Upper lobe of right lung (tissue), 1 donor: Measurements from ENCODE around the gene ANKRD13B. TPM values are rescaled to one million over a fixed set of nuclear protein-coding genes. Genes with fewer than 3 reads are reported as not detected.
A peak's percentile ranks its signal among the peaks of the same experiment; 100 is the strongest.

Experiments used
- ATAC-seq: fragments of 200-7000 bp; cut with Tn5 transposase; one replicate; pipeline ENCODE4 v1.9.1; 2020; ENCODE audit warnings: mild to moderate bottlenecking, moderate library complexity
- DNase-seq: peaks from one replicate; pipeline ENCODE4 v3.0.0-alpha.2; 2020
- H3K27ac ChIP-seq: fragments of 200-600 bp; one replicate; pipeline ENCODE4 v1.8.0; 2022
- H3K27me3 ChIP-seq: fragments of 200-600 bp; one replicate; pipeline ENCODE4 v1.8.0; 2022; ENCODE audit warnings: mild to moderate bottlenecking
- H3K36me3 ChIP-seq: fragments of 200-600 bp; one replicate; pipeline ENCODE4 v1.8.0; 2022
- H3K4me1 ChIP-seq: fragments of 200-600 bp; one replicate; pipeline ENCODE4 v1.8.0; 2022
- H3K4me3 ChIP-seq: fragments of 200-600 bp; one replicate; pipeline ENCODE4 v1.8.0; 2022; ENCODE audit warnings: mild to moderate bottlenecking
- H3K9me3 ChIP-seq: fragments of 200-600 bp; one replicate; pipeline ENCODE4 v1.8.0; 2022
- CTCF ChIP-seq: fragments of 200-600 bp; IDR thresholded peaks from one replicate; pipeline ENCODE4 v1.8.0; 2022; ENCODE audit warnings: antibody characterized with exemption
- intact Hi-C: fragments of 100-400 bp; cut with DNase I; formaldehyde crosslinking; loops from one replicate; pipeline ENCODE4 v1.11.0; 2022
- total RNA-seq: library from RNA; stranded (reverse); fragmentation: NEBNext Ultra II Directional; extraction: Animal tissue kit (Norgen Biotek cat#: 25700); gene quantifications from one replicate; pipeline ENCODE4 v1.2.1, GENCODE V29; 2021
- donor health status: DM: no; HTN: yes; CAD: no; lungs with severe emphysema.

The ANKRD13B gene
- total RNA-seq, 1 donor from 2014 or later = 6.8 TPM

- no peak for ATAC-seq
- TF ChIP-seq CTCF = no peak
- DNase-seq = no peak
- H3K4me1 ChIP-seq = peaks cover 5% of the 10 kb centered on the region
- peaks cover 69% of the 10 kb centered on the region for H3K36me3 ChIP-seq
- no peaks in the 10 kb centered on the region for H3K27me3 ChIP-seq
- H3K9me3 ChIP-seq = no peaks in the 10 kb centered on the region
- no peak overlapping the region for H3K27ac ChIP-seq
- H3K4me3 ChIP-seq = no peak overlapping the region
- intact Hi-C loops = no loop called here
These were observed 14.1 kb upstream of the ANKRD13B start for GRCh38 chr17:29578626-29579485.

DNA sequence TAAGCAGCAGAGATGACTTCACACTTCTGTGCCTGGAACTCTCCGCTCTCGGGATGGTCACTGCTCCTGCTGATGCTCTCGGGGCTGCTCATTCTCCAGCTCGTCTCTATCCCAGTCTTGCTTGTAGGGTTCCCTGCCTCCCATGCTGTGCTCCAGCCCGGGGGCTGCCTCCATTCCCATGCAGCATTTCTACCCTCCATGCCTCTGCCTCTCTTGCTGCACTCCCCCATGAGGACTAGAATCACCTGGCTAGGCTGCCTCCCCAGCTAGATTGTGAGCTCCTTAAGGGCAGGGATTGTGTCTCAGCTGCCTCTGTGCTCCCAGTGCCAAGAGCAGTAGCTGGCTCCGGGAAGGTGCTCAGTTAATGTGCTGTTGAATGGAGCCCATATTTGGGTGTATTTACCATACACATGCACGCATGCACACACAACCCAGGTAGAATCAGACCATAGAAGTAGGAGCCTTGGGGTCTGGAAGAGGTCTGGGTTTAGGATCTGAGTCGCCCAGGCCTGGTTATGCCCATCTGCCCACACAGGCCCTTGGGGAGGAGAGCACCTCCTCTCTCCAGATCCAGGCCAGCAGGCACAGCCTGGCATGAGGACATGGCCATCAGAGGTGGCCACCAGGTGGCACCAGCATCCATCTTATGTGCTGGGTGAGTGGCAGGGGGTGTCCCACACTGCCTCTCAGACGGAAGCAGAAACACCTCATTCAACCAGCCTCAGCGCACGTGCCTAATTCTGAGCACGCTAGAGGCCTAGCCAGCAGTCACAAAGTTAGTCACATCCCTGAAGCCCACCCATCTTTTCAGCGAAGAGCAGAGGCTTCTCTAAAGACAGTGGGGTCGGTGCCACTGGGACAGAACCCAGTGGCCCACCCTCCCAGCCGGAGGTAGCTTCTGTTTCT lies 12.8 kb upstream of the ANKRD13B start:
- no peak overlapping the region for H3K27ac ChIP-seq
- intact Hi-C loops = no loop called here

DNA sequence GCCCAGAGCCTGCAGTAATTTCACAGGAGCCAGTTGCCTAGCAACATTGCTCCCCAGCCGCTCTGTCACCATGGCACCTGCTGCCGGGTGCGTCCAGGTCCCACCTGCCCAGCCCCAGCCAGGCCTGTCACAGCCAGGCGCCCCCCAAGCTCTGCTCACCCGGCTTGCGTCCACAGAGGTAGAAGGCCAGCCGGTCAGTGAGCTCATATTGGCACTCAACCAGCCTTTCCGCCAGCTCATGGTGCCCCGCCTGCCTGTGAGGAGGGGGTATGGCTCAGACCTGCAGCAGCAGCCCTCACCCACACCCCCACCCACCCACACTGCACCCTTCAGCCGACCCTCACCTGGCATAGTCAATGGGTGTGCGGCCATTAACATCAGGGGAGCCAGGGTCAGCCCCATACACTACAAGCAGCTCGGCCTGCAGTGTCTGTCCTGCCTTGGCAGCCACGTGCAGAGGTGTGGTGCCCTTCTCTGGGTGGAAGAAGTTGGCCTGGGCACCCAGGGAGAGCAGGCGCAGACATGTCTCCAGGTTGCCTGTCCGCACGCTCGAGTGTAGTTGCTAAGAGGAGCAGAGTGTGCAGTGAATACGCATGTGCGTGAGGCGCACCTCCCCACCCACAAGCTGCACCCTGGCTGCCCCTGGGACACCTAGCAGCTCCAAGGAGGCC lies 11.2 kb upstream of the ANKRD13B start:
- no peak for DNase-seq
- peaks cover 15% of the 10 kb centered on the region for H3K4me1 ChIP-seq

More for the DNA sequence above, 12.8 kb upstream of the ANKRD13B start:
- Histone ChIP-seq H3K27me3 (no peaks in the 10 kb centered on the region), H3K4me1 (peaks cover 10% of the 10 kb centered on the region), H3K4me3 (no peak overlapping the region), H3K36me3 (peaks cover 57% of the 10 kb centered on the region), H3K9me3 (no peaks in the 10 kb centered on the region)
- TF ChIP-seq CTCF = peak; percentile 94
- DNase-seq (peak; percentile 92), ATAC-seq (peak; percentile 91)

GRCh38 chr17:29582254-29582765 lies 10.6 kb upstream of the ANKRD13B start:
- intact Hi-C loops = no loop called here
- H3K27ac ChIP-seq = no peak overlapping the region
- no peak for TF ChIP-seq CTCF
- H3K27me3 ChIP-seq = no peaks in the 10 kb centered on the region
- H3K36me3 ChIP-seq = peaks cover 35% of the 10 kb centered on the region
- no peaks in the 10 kb centered on the region for H3K9me3 ChIP-seq
- H3K4me1 ChIP-seq = peaks cover 19% of the 10 kb centered on the region
- no peak overlapping the region for H3K4me3 ChIP-seq
- DNase-seq (no peak), ATAC-seq (no peak)

More for the DNA sequence above, 11.2 kb upstream of the ANKRD13B start:
- intact Hi-C loops = no loop called here
- no peak overlapping the region for H3K4me3 ChIP-seq
- ATAC-seq = no peak
- H3K27ac ChIP-seq = no peak overlapping the region
- no peaks in the 10 kb centered on the region for H3K9me3 ChIP-seq
- peaks cover 41% of the 10 kb centered on the region for H3K36me3 ChIP-seq
- no peaks in the 10 kb centered on the region for H3K27me3 ChIP-seq
- TF ChIP-seq CTCF = no peak

DNA sequence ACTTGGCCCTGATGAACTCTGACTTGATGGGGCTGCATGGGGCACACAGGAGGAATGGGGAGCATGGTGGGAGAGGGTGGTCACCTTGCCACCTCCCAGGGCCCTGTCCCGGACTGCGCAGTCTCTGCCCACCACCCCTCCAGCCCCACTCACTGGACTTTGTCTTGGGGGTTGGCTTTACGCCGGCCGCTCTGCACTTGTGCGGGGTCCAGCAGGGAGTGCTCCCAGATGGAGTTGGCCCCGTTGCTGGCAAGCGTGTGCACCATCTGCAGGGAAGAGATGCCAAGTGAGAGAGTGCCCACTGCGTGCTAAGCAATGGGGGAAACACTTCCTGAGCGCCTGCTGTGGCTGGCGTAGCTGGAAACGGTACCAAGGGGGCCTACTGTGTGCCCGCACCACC lies 10.2 kb upstream of the ANKRD13B start:
- no peaks in the 10 kb centered on the region for H3K9me3 ChIP-seq
- H3K4me3 ChIP-seq = no peak overlapping the region
- H3K4me1 ChIP-seq = peaks cover 23% of the 10 kb centered on the region
- TF ChIP-seq CTCF = no peak
- H3K36me3 ChIP-seq = peaks cover 30% of the 10 kb centered on the region
- ATAC-seq (no peak), DNase-seq (no peak)
- H3K27me3 ChIP-seq = no peaks in the 10 kb centered on the region
- intact Hi-C loops = no loop called here
- H3K27ac ChIP-seq = no peak overlapping the region
